ENCODE results near the gene KDM4C. TPM values are rescaled to one million over a fixed set of nuclear protein-coding genes. Genes with fewer than 3 reads are reported as not detected.

The KDM4C gene
- total and polyA plus RNA-seq, 2 of the 13 experiments (the other 11 are each of a cell fraction or from before 2014, with no cell fraction given) = 19.4 to 23.6 TPM

- DNase-seq (ENCODE audit: low spot score) (no peak), ATAC-seq (no peak), FAIRE-seq (no peak)
- Histone ChIP-seq H3K9me3 (ENCODE audit: low read length) (no peaks in the 10 kb centered on the region), H3K4me1 (ENCODE audit: insufficient read depth, low read length) (no peaks in the 10 kb centered on the region), H3K9ac (ENCODE audit: insufficient read depth, low read depth, low read length) (no peak overlapping the region), H3K27ac (ENCODE audit: extremely low read length, insufficient read depth, low read length) (no peak overlapping the region), H3K79me2 (ENCODE audit: insufficient read depth, low read length) (no peaks in the 10 kb centered on the region), H3K4me2 (ENCODE audit: low read depth, low read length) (no peak overlapping the region), H4K20me1 (ENCODE audit: insufficient read depth, low read length) (no peaks in the 10 kb centered on the region), H2AFZ (ENCODE audit: low read length) (no peak overlapping the region), H3K4me3 (replicated peaks in 1 of 3; ENCODE audit: insufficient read depth in 1 of 3, low read depth in 2 of 3, low read length in 3 of 3) (no peak overlapping the region), H3K36me3 (replicated peaks in 1 of 2; ENCODE audit: control insufficient read depth in 1 of 2, insufficient read depth in 2 of 2, low read length in 2 of 2) (peaks cover 2 to 9% of the 10 kb centered on the region in 2 experiments; a peak in 3 of 5 replicates), H3K27me3 (ENCODE audit: control insufficient read depth in 1 of 2, insufficient read depth in 2 of 2, low read length in 2 of 2) (no peaks in the 10 kb centered on the region)
- WGBS (ENCODE audit: low lambda C conversion rate) = 89% methylated on average over 5 of the region's 5 CpGs
- CTCF ChIA-PET (ENCODE audit: low intra/inter-chr PET ratio, low total read pairs) = no interaction called here
- POLR2A ChIA-PET = no interaction called here
- in situ Hi-C loops (cut with HindIII; ENCODE audit: extremely low pct_ligation_motif_present, low pct_unique_long_range_greater_than_20kb) (no loop called here), intact Hi-C loops (cut with micrococcal nuclease; ENCODE audit: unreplicated experiment) (no loop called here)
- BruUV-seq (replicated peaks) = no TSS peak
- TF ChIP-seq ESRRA (CRISPR knock-in tag; IDR thresholded peaks at IDR 0.05; ENCODE audit: low read depth) (no peak), NPAS2 (CRISPR knock-in tag; IDR thresholded peaks at IDR 0.05; ENCODE audit: borderline replicate concordance) (no peak), PHF8 (CRISPR knock-in tag; IDR thresholded peaks at IDR 0.05) (no peak), NONO (IDR thresholded peaks at IDR 0.05) (no peak), NONO (CRISPR knock-in tag; conservative IDR thresholded peaks at IDR 0.05) (no peak), ARID3A (IDR thresholded peaks at IDR 0.05; ENCODE audit: low read depth, low read length) (no peak), ZNF446 (CRISPR knock-in tag; IDR thresholded peaks at IDR 0.05) (no peak), ZNF704 (CRISPR knock-in tag; IDR thresholded peaks at IDR 0.05; ENCODE audit: borderline replicate concordance) (no peak), ZC3H13 (CRISPR knock-in tag; IDR thresholded peaks at IDR 0.05) (no peak), ATF3 (CRISPR knock-in tag; IDR thresholded peaks at IDR 0.05) (no peak), DR1 (CRISPR knock-in tag; IDR thresholded peaks at IDR 0.05) (no peak), DRAP1 (CRISPR knock-in tag; IDR thresholded peaks at IDR 0.05) (no peak), RNF2 (conservative IDR thresholded peaks at IDR 0.05; ENCODE audit: low read depth) (no peak)
- TF ChIP-seq, protein P1, sequence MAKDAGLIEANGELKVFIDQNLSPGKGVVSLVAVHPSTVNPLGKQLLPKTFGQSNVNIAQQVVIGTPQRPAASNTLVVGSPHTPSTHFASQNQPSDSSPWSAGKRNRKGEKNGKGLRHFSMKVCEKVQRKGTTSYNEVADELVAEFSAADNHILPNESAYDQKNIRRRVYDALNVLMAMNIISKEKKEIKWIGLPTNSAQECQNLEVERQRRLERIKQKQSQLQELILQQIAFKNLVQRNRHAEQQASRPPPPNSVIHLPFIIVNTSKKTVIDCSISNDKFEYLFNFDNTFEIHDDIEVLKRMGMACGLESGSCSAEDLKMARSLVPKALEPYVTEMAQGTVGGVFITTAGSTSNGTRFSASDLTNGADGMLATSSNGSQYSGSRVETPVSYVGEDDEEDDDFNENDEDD (CRISPR knock-in tag; IDR thresholded peaks at IDR 0.05; ENCODE audit: borderline replicate concordance) = no peak
- TF ChIP-seq, protein P2, sequence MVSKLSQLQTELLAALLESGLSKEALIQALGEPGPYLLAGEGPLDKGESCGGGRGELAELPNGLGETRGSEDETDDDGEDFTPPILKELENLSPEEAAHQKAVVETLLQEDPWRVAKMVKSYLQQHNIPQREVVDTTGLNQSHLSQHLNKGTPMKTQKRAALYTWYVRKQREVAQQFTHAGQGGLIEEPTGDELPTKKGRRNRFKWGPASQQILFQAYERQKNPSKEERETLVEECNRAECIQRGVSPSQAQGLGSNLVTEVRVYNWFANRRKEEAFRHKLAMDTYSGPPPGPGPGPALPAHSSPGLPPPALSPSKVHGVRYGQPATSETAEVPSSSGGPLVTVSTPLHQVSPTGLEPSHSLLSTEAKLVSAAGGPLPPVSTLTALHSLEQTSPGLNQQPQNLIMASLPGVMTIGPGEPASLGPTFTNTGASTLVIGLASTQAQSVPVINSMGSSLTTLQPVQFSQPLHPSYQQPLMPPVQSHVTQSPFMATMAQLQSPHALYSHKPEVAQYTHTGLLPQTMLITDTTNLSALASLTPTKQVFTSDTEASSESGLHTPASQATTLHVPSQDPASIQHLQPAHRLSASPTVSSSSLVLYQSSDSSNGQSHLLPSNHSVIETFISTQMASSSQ (IDR thresholded peaks at IDR 0.05; ENCODE audit: low read depth) = no peak
- TF ChIP-seq, protein P2 (CRISPR knock-in tag; IDR thresholded peaks at IDR 0.05; ENCODE audit: borderline replicate concordance) = no peak
These were observed 388.8 kb downstream of the KDM4C start for GRCh38 chr9:7146582-7146981.
